Liver (tissue), 9 donors: ENCODE results near the gene APOBEC3F. TPM values are rescaled to one million over a fixed set of nuclear protein-coding genes. Genes with fewer than 3 reads are reported as not detected.
"Not testable (repeated sequence)": the region's sequence is repeated elsewhere in the genome, so short reads cannot be mapped to it uniquely, and the experiment has no call there.

Experiments used
- DNase-seq: peaks from one replicate; pipeline ENCODE4 v3.0.0-alpha.2; 2017; ENCODE audit warnings: low spot score
- H3K27ac ChIP-seq, 2 donors: one replicate each; pipeline ENCODE4 v1.7.0; 2013; ENCODE audit warnings: inconsistent platforms in 2 of 2, low read length in 2 of 2, control low read depth in 1 of 2, low read depth in 1 of 2, mild to moderate bottlenecking in 1 of 2
- H3K27me3 ChIP-seq, 4 donors: one replicate each; pipeline versions ENCODE4 v1.6.1 to v1.7.0; 2013; ENCODE audit warnings: low read length in 3 of 4, inconsistent platforms in 1 of 4, mild to moderate bottlenecking in 1 of 4, moderate library complexity in 1 of 4; ENCODE audit not compliant: control insufficient read depth in 4 of 4, insufficient read depth in 4 of 4
- H3K36me3 ChIP-seq, 4 donors: one replicate each; pipeline versions ENCODE4 v1.6.1 to v1.7.0; 2013; ENCODE audit warnings: low read length in 3 of 4, mild to moderate bottlenecking in 3 of 4, low read depth in 1 of 4, moderate library complexity in 1 of 4; ENCODE audit not compliant: control insufficient read depth in 4 of 4, insufficient read depth in 3 of 4
- H3K4me1 ChIP-seq, 4 donors: one replicate each; pipeline versions ENCODE4 v1.6.1 to v1.7.0; 2013; ENCODE audit warnings: low read length in 3 of 4, mild to moderate bottlenecking in 3 of 4, moderate library complexity in 1 of 4; ENCODE audit not compliant: control insufficient read depth in 4 of 4, insufficient read depth in 4 of 4
- H3K4me3 ChIP-seq, 3 donors: one replicate each; pipeline versions ENCODE4 v1.6.1 to v1.7.0; 2013; ENCODE audit warnings: low read length in 3 of 3, control low read depth in 1 of 3, low read depth in 1 of 3, mild to moderate bottlenecking in 1 of 3
- H3K9ac ChIP-seq, 2 donors: one replicate each; pipeline ENCODE4 v1.7.0; 2013; ENCODE audit warnings: low read length in 2 of 2, mild to moderate bottlenecking in 2 of 2, moderate library complexity in 2 of 2, control low read depth in 1 of 2, low read depth in 1 of 2
- H3K9me3 ChIP-seq, 4 donors: one replicate each; pipeline versions ENCODE4 v1.6.1 to v1.7.0; 2013; ENCODE audit warnings: low read length in 3 of 4; ENCODE audit not compliant: control insufficient read depth in 4 of 4
- EGR1 ChIP-seq, 2 donors: IDR thresholded peaks; 2 replicates each; pipeline ENCODE4 v1.6.1; 2016 to 2018; ENCODE audit warnings: antibody characterized with exemption in 2 of 2, low read depth in 2 of 2
- FOXA1 ChIP-seq: IDR thresholded peaks from 2 replicates; pipeline ENCODE4 v1.6.1; 2016; ENCODE audit warnings: antibody characterized with exemption
- FOXA2 ChIP-seq: IDR thresholded peaks from 2 replicates; pipeline ENCODE4 v1.6.1; 2016; ENCODE audit warnings: antibody characterized with exemption
- GABPA ChIP-seq, 2 donors: IDR thresholded peaks in 1 of 2; conservative IDR thresholded peaks in 1 of 2; 2 replicates each; pipeline ENCODE4 v1.6.1; 2016; ENCODE audit warnings: antibody characterized with exemption in 2 of 2, mild to moderate bottlenecking in 1 of 2, moderate library complexity in 1 of 2
- HNF4G ChIP-seq: IDR thresholded peaks from 2 replicates; pipeline ENCODE4 v1.6.1; 2016; ENCODE audit warnings: antibody characterized with exemption
- JUND ChIP-seq, 2 donors: IDR thresholded peaks; 2 replicates each; pipeline ENCODE4 v1.6.1; 2016; ENCODE audit warnings: antibody characterized with exemption in 2 of 2
- RXRA ChIP-seq, 2 donors: IDR thresholded peaks; 2 replicates each; pipeline ENCODE4 v1.6.1; 2017 to 2018; ENCODE audit warnings: antibody characterized with exemption in 2 of 2, mild to moderate bottlenecking in 1 of 2
- SP1 ChIP-seq: IDR thresholded peaks from 2 replicates; pipeline ENCODE4 v1.6.1; 2018; ENCODE audit warnings: antibody characterized with exemption, mild to moderate bottlenecking
- TAF1 ChIP-seq: conservative IDR thresholded peaks from 2 replicates; pipeline ENCODE4 v1.6.1; 2016; ENCODE audit warnings: antibody characterized with exemption, mild to moderate bottlenecking
- YY1 ChIP-seq: IDR thresholded peaks from 2 replicates; pipeline ENCODE4 v1.6.1; 2016; ENCODE audit warnings: antibody characterized with exemption, mild to moderate bottlenecking
- WGBS: extraction: QIAGEN DNeasy Blood & Tissue Kit; methylation state at CpG from one replicate; pipeline ENCODE4 v1.1.7; 2013; 5-methylcytosine and 5-hydroxymethylcytosine counted together
- polyA plus RNA-seq, 2 donors: library from polyadenylated mRNA; stranded (reverse) in 1 of 2; unstranded in 1 of 2; fragments of 200-250 nt in 1 of 2; fragments of >200 nt in 1 of 2; fragmentation: Nextera tagmentation in 1 of 2; extraction: Ambion mirVana in 1 of 2; gene quantifications; one replicate each; pipeline versions ENCODE4 v1.2.1 to v1.2.3, GENCODE V29; 2013 to 2015
- total RNA-seq, 2 donors: library from RNA; depleted of rRNA; stranded (reverse); fragments of >200 nt; gene quantifications; one replicate each; pipeline ENCODE4 v1.2.3, GENCODE V29; 2014
- TF ChIP-seq, protein P1 (sequence below): IDR thresholded peaks from 2 replicates; pipeline ENCODE4 v1.6.1; 2016; ENCODE audit warnings: antibody characterized with exemption
- TF ChIP-seq, protein P2 (sequence below): IDR thresholded peaks from 2 replicates; pipeline ENCODE4 v1.6.1; 2016; ENCODE audit warnings: antibody characterized with exemption
- TF ChIP-seq, protein P3 (sequence below): IDR thresholded peaks from 2 replicates; pipeline ENCODE4 v1.6.1; 2016; ENCODE audit warnings: antibody characterized with exemption, mild to moderate bottlenecking
- donor health status: healthy.
- donor health status: healthy.
- donor health status: healthy.
- donor health status: healthy.
- donor health status: healthy.

APOBEC3F gene
- total and polyA plus RNA-seq, 4 donors: 1.6 to 4.5 (median 2.0) TPM

DNA sequence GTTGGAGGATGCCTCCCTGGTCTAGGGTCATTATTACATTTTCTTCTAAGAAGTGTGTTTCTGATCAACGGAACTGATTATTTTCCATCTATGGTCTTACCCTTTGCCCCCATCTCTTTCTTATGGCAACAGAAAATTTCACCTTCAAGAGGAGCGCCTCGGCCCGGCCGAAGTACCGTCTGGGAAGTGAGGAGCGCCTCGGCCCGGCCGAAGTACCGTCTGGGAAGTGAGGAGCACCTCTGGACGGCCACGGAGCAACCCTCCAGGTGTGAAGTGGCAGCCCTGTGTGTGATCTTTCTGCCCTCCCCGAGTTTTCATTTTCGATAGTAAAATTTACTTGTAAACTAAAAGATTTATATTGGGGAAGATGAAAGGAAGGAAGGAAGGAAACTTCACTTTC lies 29.7 kb upstream of the APOBEC3F start:
- TF ChIP-seq JUND (IDR thresholded peaks at IDR 0.05): no peak
- TF ChIP-seq FOXA2: no peak
- no peak for TF ChIP-seq RXRA (IDR thresholded peaks at IDR 0.05)
- no peak for TF ChIP-seq SP1
- TF ChIP-seq, protein P1, sequence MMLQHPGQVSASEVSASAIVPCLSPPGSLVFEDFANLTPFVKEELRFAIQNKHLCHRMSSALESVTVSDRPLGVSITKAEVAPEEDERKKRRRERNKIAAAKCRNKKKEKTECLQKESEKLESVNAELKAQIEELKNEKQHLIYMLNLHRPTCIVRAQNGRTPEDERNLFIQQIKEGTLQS: no peak
- H3K9me3 ChIP-seq: no peaks in the 10 kb centered on the region
- H3K4me3 ChIP-seq: no peak overlapping the region
- no peak overlapping the region for H3K27ac ChIP-seq
- no peaks in the 10 kb centered on the region for H3K36me3 ChIP-seq
- no peaks in the 10 kb centered on the region for H3K4me1 ChIP-seq
- no peaks in the 10 kb centered on the region for H3K27me3 ChIP-seq
- 82% methylated on average over 15 of the region's 15 CpGs for WGBS
- DNase-seq: no peak
- no peak overlapping the region for H3K9ac ChIP-seq

DNA sequence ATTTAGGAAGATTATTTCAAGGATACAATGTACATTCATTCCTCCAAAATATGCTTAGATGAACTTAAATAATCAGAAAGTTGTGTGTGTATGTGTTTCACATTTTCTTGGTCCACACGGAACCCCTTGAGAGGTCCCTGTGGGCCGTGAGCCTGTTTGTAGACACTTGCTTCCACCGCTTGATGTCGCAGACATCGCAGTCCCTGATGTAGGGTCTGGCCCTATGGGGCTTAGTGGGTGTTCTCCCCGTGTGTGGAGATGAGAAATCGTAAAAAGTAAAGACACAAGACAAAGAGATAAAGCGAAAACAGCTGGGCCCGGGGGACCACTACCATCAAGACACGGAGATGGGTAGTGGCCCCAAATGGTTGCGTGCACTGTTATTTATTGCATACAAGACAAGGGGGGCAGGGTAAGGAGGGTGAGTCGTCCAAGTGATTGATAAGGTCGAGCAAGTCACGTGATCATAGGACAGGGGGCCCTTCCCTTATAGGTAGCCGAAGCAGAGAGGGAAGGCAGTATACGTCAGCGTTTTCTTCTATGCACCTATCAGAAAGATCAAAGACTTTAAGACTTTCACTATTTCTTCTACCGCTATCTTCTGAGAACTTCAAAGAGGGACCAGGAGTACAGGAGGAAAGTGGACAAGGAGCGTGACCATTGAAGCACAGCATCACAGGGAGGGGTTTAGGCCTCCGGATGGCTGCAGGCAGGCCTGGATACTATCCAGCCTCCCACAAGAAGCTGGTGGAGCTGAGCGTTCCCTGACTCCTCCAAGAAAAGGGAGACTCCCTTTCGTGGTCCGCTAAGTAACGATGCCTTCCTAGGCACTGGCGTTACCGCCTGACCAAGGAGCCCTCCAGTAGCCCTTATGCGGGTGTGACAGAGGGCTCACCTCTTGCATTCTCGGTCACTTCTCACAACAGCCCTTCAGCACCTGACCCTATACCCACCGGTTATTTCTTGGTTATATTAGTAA lies 27.8 kb upstream of the APOBEC3F start:
- Histone ChIP-seq H3K36me3 (no peaks in the 10 kb centered on the region), H3K9me3 (no peaks in the 10 kb centered on the region), H3K27me3 (no peaks in the 10 kb centered on the region), H3K27ac (no peak overlapping the region), H3K9ac (no peak overlapping the region), H3K4me3 (no peak overlapping the region), H3K4me1 (no peaks in the 10 kb centered on the region)
- 87% methylated on average over 29 of the region's 29 CpGs for WGBS
- no peak for TF ChIP-seq GABPA (IDR thresholded peaks at IDR 0.05 in 1 of 2, conservative IDR thresholded peaks at IDR 0.05 in 1 of 2)
- no peak for TF ChIP-seq FOXA2
- TF ChIP-seq FOXA1: no peak
- no peak for TF ChIP-seq EGR1 (IDR thresholded peaks at IDR 0.05; ENCODE audit: low read depth in 2 of 2)
- TF ChIP-seq, protein P2, sequence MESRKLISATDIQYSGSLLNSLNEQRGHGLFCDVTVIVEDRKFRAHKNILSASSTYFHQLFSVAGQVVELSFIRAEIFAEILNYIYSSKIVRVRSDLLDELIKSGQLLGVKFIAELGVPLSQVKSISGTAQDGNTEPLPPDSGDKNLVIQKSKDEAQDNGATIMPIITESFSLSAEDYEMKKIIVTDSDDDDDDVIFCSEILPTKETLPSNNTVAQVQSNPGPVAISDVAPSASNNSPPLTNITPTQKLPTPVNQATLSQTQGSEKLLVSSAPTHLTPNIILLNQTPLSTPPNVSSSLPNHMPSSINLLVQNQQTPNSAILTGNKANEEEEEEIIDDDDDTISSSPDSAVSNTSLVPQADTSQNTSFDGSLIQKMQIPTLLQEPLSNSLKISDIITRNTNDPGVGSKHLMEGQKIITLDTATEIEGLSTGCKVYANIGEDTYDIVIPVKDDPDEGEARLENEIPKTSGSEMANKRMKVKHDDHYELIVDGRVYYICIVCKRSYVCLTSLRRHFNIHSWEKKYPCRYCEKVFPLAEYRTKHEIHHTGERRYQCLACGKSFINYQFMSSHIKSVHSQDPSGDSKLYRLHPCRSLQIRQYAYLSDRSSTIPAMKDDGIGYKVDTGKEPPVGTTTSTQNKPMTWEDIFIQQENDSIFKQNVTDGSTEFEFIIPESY: no peak
- TF ChIP-seq, protein P3, sequence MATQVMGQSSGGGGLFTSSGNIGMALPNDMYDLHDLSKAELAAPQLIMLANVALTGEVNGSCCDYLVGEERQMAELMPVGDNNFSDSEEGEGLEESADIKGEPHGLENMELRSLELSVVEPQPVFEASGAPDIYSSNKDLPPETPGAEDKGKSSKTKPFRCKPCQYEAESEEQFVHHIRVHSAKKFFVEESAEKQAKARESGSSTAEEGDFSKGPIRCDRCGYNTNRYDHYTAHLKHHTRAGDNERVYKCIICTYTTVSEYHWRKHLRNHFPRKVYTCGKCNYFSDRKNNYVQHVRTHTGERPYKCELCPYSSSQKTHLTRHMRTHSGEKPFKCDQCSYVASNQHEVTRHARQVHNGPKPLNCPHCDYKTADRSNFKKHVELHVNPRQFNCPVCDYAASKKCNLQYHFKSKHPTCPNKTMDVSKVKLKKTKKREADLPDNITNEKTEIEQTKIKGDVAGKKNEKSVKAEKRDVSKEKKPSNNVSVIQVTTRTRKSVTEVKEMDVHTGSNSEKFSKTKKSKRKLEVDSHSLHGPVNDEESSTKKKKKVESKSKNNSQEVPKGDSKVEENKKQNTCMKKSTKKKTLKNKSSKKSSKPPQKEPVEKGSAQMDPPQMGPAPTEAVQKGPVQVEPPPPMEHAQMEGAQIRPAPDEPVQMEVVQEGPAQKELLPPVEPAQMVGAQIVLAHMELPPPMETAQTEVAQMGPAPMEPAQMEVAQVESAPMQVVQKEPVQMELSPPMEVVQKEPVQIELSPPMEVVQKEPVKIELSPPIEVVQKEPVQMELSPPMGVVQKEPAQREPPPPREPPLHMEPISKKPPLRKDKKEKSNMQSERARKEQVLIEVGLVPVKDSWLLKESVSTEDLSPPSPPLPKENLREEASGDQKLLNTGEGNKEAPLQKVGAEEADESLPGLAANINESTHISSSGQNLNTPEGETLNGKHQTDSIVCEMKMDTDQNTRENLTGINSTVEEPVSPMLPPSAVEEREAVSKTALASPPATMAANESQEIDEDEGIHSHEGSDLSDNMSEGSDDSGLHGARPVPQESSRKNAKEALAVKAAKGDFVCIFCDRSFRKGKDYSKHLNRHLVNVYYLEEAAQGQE: no peak
- TF ChIP-seq SP1: no peak
- TF ChIP-seq YY1: no peak
- TF ChIP-seq TAF1: no peak
- no peak for TF ChIP-seq HNF4G
- DNase-seq: peak; percentile 40

DNA sequence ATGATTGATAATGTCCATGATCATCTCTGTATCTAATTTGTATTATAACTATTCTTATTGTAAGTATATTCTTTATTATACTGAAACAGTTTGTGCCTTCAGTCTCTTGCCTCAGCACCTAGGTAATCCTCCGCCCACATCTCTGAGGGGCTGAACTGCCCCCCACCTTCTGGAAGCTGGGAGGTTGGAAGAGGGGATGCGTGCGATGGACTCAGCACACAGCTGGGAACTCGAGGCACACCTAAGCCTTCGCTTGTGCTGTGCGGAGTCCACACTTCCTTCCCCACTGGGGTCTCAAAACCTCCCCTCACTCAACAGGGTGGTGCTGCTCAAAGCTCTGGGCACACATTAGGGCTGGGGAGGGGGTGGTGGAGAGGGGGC lies 27.1 kb upstream of the APOBEC3F start:
- 80% methylated on average over 6 of the region's 6 CpGs for WGBS
- H3K4me1 ChIP-seq, H3K36me3 ChIP-seq, H3K9ac ChIP-seq, H3K27me3 ChIP-seq, H3K9me3 ChIP-seq, DNase-seq: not testable (repeated sequence)
- peak overlapping the region; percentile 35 to 69 for H3K27ac ChIP-seq
- peak overlapping the region in 1 of 3 donors; percentile 30 for H3K4me3 ChIP-seq
